Endodermal cell (in vitro differentiated cells): ENCODE measurements around the gene CHL1. TPM values are rescaled to one million over a fixed set of nuclear protein-coding genes. Genes with fewer than 3 reads are reported as not detected.

Experiments
- DNase-seq: peaks from one replicate; pipeline ENCODE4 v3.0.0-alpha.2; 2017
- H3K27ac ChIP-seq: 2 replicates; pipeline ENCODE4 v1.5.1; 2013; ENCODE audit warnings: mild to moderate bottlenecking, low read depth, low read length, moderate library complexity
- H3K27me3 ChIP-seq: 2 replicates; pipeline ENCODE4 v1.6.1; 2013; ENCODE audit warnings: mild to moderate bottlenecking, low read length, moderate library complexity; ENCODE audit not compliant: insufficient read depth, control insufficient read depth, poor library complexity, severe bottlenecking
- H3K36me3 ChIP-seq: 2 replicates; pipeline ENCODE4 v1.7.0; 2013; ENCODE audit warnings: mild to moderate bottlenecking, low read length, moderate library complexity; ENCODE audit not compliant: control insufficient read depth, insufficient read depth
- H3K4me1 ChIP-seq: one replicate; pipeline ENCODE4 v1.7.0; 2013; ENCODE audit warnings: low read length; ENCODE audit not compliant: control insufficient read depth, insufficient read depth
- H3K4me3 ChIP-seq: 2 replicates; pipeline ENCODE4 v1.5.1; 2013; ENCODE audit warnings: mild to moderate bottlenecking, low read length, moderate library complexity
- H3K9ac ChIP-seq: 2 replicates; pipeline ENCODE4 v1.6.1; 2013; ENCODE audit warnings: mild to moderate bottlenecking, low read length, moderate library complexity; ENCODE audit not compliant: poor library complexity, severe bottlenecking; ENCODE audit errors: extremely low read depth
- H3K9me3 ChIP-seq: 2 replicates; pipeline ENCODE4 v1.6.1; 2013; ENCODE audit warnings: mild to moderate bottlenecking, low read length, moderate library complexity; ENCODE audit not compliant: control insufficient read depth
- H3K27ac Mint-ChIP-seq: 2 replicates; pipeline ENCODE4 v1.8.0; 2020; ENCODE audit warnings: mixed read lengths
- H3K27me3 Mint-ChIP-seq: 2 replicates; pipeline ENCODE4 v1.8.0; 2021; ENCODE audit warnings: mild to moderate bottlenecking, mixed read lengths; ENCODE audit not compliant: insufficient read depth
- H3K36me3 Mint-ChIP-seq: 2 replicates; pipeline ENCODE4 v1.8.0; 2020; ENCODE audit warnings: low read depth, mixed read lengths
- H3K4me1 Mint-ChIP-seq: 2 replicates; pipeline ENCODE4 v1.8.0; 2020; ENCODE audit warnings: mixed read lengths
- H3K4me3 Mint-ChIP-seq: 2 replicates; pipeline ENCODE4 v1.8.0; 2020; ENCODE audit warnings: mild to moderate bottlenecking, moderate library complexity, mixed read lengths
- H3K9me3 Mint-ChIP-seq: 2 replicates; pipeline ENCODE4 v1.8.0; 2020; ENCODE audit warnings: mild to moderate bottlenecking, mixed read lengths
- CTCF ChIP-seq: fragments of 200-600 bp; sonication (generic); conservative IDR thresholded peaks from 2 replicates; pipeline ENCODE4 v1.5.0; 2021; ENCODE audit warnings: antibody characterized with exemption, mild to moderate bottlenecking
- WGBS, 2 experiments: methylation state at CpG; one replicate each; pipeline versions ENCODE4 v1.1.5 to v1.1.7; 2013; ENCODE audit warnings: missing lambda C conversion rate in 2 of 2, mixed read lengths in 1 of 2; ENCODE audit not compliant: insufficient coverage in 1 of 2, insufficient read length in 1 of 2; 5-methylcytosine and 5-hydroxymethylcytosine counted together
- total RNA-seq, 2 donors: library from RNA; stranded (reverse); fragmentation: NEBNext Ultra II Directional in 1 of 2; extraction: Animal tissue kit (Norgen Biotek cat#: 25700) in 1 of 2; gene quantifications; 2 replicates in 1 of 2; 3 replicates in 1 of 2; pipeline ENCODE4 v1.2.1, GENCODE V29; 2021

The CHL1 gene
- total RNA-seq, 2 donors from 2014 or later, result 2.2 to 2.8 TPM

- Histone ChIP-seq H3K9me3 (peaks cover 84% of the 10 kb centered on the region), H3K27ac (no peak overlapping the region), H3K36me3 (no peaks in the 10 kb centered on the region), H3K9ac (no peak overlapping the region), H3K4me1 (no peaks in the 10 kb centered on the region), H3K4me3 (no peak overlapping the region), H3K27me3 (no peaks in the 10 kb centered on the region)
- H3K4me3 Mint-ChIP-seq, result no peak overlapping the region
- H3K4me1 Mint-ChIP-seq, result no peaks in the 10 kb centered on the region
- peaks cover 31% of the 10 kb centered on the region for H3K27me3 Mint-ChIP-seq
- no peak for DNase-seq
- no peak for TF ChIP-seq CTCF
- WGBS, 2 experiments, result 71% methylated on average over 3 of the region's 4 CpGs; no CpG with 5 or more reads in 1 of the 2 experiments
- H3K27ac Mint-ChIP-seq, result no peak overlapping the region
- no peaks in the 10 kb centered on the region for H3K9me3 Mint-ChIP-seq
- no peaks in the 10 kb centered on the region for H3K36me3 Mint-ChIP-seq
Measured at GRCh38 chr3:263393-263792, 66.8 kb downstream of the CHL1 start.

GRCh38 chr3:264394-265156 is 68.0 kb downstream of the CHL1 start:
- no peak for DNase-seq
- TF ChIP-seq CTCF, result no peak
- Histone ChIP-seq H3K27me3 (no peaks in the 10 kb centered on the region), H3K4me1 (no peaks in the 10 kb centered on the region), H3K9ac (no peak overlapping the region), H3K36me3 (no peaks in the 10 kb centered on the region), H3K27ac (no peak overlapping the region), H3K4me3 (no peak overlapping the region), H3K9me3 (peaks cover 80% of the 10 kb centered on the region)
- Mint-ChIP-seq H3K36me3 (no peaks in the 10 kb centered on the region), H3K4me1 (no peaks in the 10 kb centered on the region), H3K27ac (no peak overlapping the region), H3K9me3 (no peaks in the 10 kb centered on the region), H3K4me3 (no peak overlapping the region), H3K27me3 (peaks cover 33% of the 10 kb centered on the region)
- WGBS, 2 experiments, result 82 to 96% methylated on average over 4 to 9 of the region's 9 CpGs

GRCh38 chr3:267101-267500 is 70.5 kb downstream of the CHL1 start:
- no peaks in the 10 kb centered on the region for H3K4me1 ChIP-seq
- Mint-ChIP-seq H3K4me3 (no peak overlapping the region), H3K27ac (no peak overlapping the region), H3K4me1 (no peaks in the 10 kb centered on the region), H3K9me3 (no peaks in the 10 kb centered on the region), H3K36me3 (no peaks in the 10 kb centered on the region), H3K27me3 (peaks cover 50% of the 10 kb centered on the region)
- peaks cover 81% of the 10 kb centered on the region for H3K9me3 ChIP-seq
- 94% methylated on average over 1 of the region's 1 CpG; no CpG with 5 or more reads in 1 of the 2 experiments for WGBS, 2 experiments
- no peak overlapping the region for H3K27ac ChIP-seq
- no peaks in the 10 kb centered on the region for H3K36me3 ChIP-seq
- DNase-seq, result no peak
- TF ChIP-seq CTCF, result no peak
- H3K27me3 ChIP-seq, result no peaks in the 10 kb centered on the region
- H3K9ac ChIP-seq, result no peak overlapping the region
- no peak overlapping the region for H3K4me3 ChIP-seq
